Breast epithelium (tissue), 4 donors: Measurements from ENCODE around the gene MAGT1. TPM values are rescaled to one million over a fixed set of nuclear protein-coding genes. Genes with fewer than 3 reads are reported as not detected.
"Not testable (repeated sequence)": the region's sequence is repeated elsewhere in the genome, so short reads cannot be mapped to it uniquely, and the experiment has no call there.

Experiments used
- DNase-seq, 2 donors: peaks; one replicate each; pipeline ENCODE4 v3.0.0-alpha.2; 2019; ENCODE audit warnings: low spot score in 2 of 2
- H3K27ac ChIP-seq, 2 donors: fragments of 200-600 bp; sonication (generic) in 1 of 2; one replicate each; pipeline ENCODE4 v1.5.1; 2016 to 2019; ENCODE audit warnings: mild to moderate bottlenecking in 1 of 2
- H3K27me3 ChIP-seq, 2 donors: fragments of 200-600 bp; sonication (generic) in 1 of 2; one replicate each; pipeline versions ENCODE4 v1.5.1 to v1.6.0; 2017 to 2019; ENCODE audit warnings: control low read depth in 1 of 2, mild to moderate bottlenecking in 1 of 2
- H3K36me3 ChIP-seq: fragments of 200-600 bp; one replicate; pipeline ENCODE4 v1.5.1; 2019
- H3K4me1 ChIP-seq, 2 donors: fragments of 200-600 bp; sonication (generic); one replicate each; pipeline ENCODE4 v1.5.1; 2016 to 2019; ENCODE audit warnings: control low read depth in 1 of 2
- H3K4me3 ChIP-seq, 3 donors: fragments of 200-600 bp; sonication (generic); 1 replicate in 2 of 3; 2 replicates in 1 of 3; pipeline ENCODE4 v1.5.1; 2016 to 2019; ENCODE audit warnings: mild to moderate bottlenecking in 3 of 3, moderate library complexity in 2 of 3
- H3K9me3 ChIP-seq, 2 donors: fragments of 200-600 bp; sonication (generic) in 1 of 2; one replicate each; pipeline ENCODE4 v1.5.1; 2016 to 2019; ENCODE audit warnings: control low read depth in 1 of 2
- CTCF ChIP-seq, 3 donors: fragments of 450-650 bp; IDR thresholded peaks; one replicate each; pipeline ENCODE4 v1.5.1; 2016 to 2017; ENCODE audit warnings: antibody characterized with exemption in 3 of 3, mild to moderate bottlenecking in 3 of 3, moderate library complexity in 3 of 3
- POLR2A ChIP-seq: fragments of 450-650 bp; IDR thresholded peaks from one replicate; pipeline ENCODE4 v1.6.1; 2016; ENCODE audit warnings: antibody characterized with exemption, mild to moderate bottlenecking, moderate library complexity
- POLR2AphosphoS5 ChIP-seq, 3 donors: sonication (generic); formaldehyde crosslinking; IDR thresholded peaks; one replicate each; pipeline ENCODE4 v1.6.1; 2017; ENCODE audit warnings: antibody characterized with exemption in 3 of 3
- intact Hi-C: fragments of 100-400 bp; cut with DNase I; formaldehyde crosslinking; loops from one replicate; pipeline ENCODE4 v1.15.1; 2023; ENCODE audit warnings: low total_unique reads
- total RNA-seq, 3 donors: library from RNA; depleted of rRNA; stranded (reverse); fragments of >200 nt; gene quantifications; one replicate each; pipeline ENCODE4 v1.1.0, GENCODE V29; 2016

MAGT1 gene
- total RNA-seq, 3 donors from 2014 or later: 38.4 to 55.9 (median 54.7) TPM

GRCh38 chrX:77935886-77936285 is 40.7 kb upstream of the MAGT1 start:
- H3K27me3 ChIP-seq: peaks cover 0 to 12% of the 10 kb centered on the region in 2 donors
- intact Hi-C loops: no loop called here
- H3K9me3 ChIP-seq: no peaks in the 10 kb centered on the region
- no peak overlapping the region for H3K27ac ChIP-seq
- TF ChIP-seq POLR2A (no peak), CTCF (IDR thresholded peaks at IDR 0.05) (no peak), POLR2AphosphoS5 (IDR thresholded peaks at IDR 0.05) (no peak)
- H3K36me3 ChIP-seq: no peaks in the 10 kb centered on the region
- no peaks in the 10 kb centered on the region for H3K4me1 ChIP-seq
- no peak overlapping the region for H3K4me3 ChIP-seq
- DNase-seq: no peak

- Histone ChIP-seq H3K9me3 (no peaks in the 10 kb centered on the region), H3K36me3 (no peaks in the 10 kb centered on the region), H3K27ac (no peak overlapping the region), H3K4me3 (no peak overlapping the region), H3K4me1 (no peaks in the 10 kb centered on the region), H3K27me3 (peaks cover 0 to 20% of the 10 kb centered on the region in 2 donors)
- intact Hi-C loops: no loop called here
- no peak for DNase-seq
- TF ChIP-seq POLR2AphosphoS5 (IDR thresholded peaks at IDR 0.05) (no peak), CTCF (IDR thresholded peaks at IDR 0.05) (no peak), POLR2A (no peak)
Measured at GRCh38 chrX:77930581-77930980, 35.3 kb upstream of the MAGT1 start.

GRCh38 chrX:77925764-77926163 is 30.5 kb upstream of the MAGT1 start:
- H3K36me3 ChIP-seq: no peaks in the 10 kb centered on the region
- no peaks in the 10 kb centered on the region for H3K4me1 ChIP-seq
- H3K27ac ChIP-seq: no peak overlapping the region
- no peak overlapping the region for H3K4me3 ChIP-seq
- intact Hi-C loops: no loop called here
- peaks cover 0 to 26% of the 10 kb centered on the region in 2 donors for H3K27me3 ChIP-seq
- no peak for DNase-seq
- no peaks in the 10 kb centered on the region for H3K9me3 ChIP-seq
- no peak for TF ChIP-seq POLR2AphosphoS5 (IDR thresholded peaks at IDR 0.05)

GRCh38 chrX:77924320-77924859 is 29.2 kb upstream of the MAGT1 start:
- DNase-seq: no peak
- Histone ChIP-seq H3K27ac (no peak overlapping the region), H3K4me1 (no peaks in the 10 kb centered on the region), H3K9me3 (no peaks in the 10 kb centered on the region), H3K27me3 (peaks cover 0 to 20% of the 10 kb centered on the region in 2 donors), H3K4me3 (no peak overlapping the region), H3K36me3 (no peaks in the 10 kb centered on the region)
- no peak for TF ChIP-seq POLR2AphosphoS5 (IDR thresholded peaks at IDR 0.05)
- no peak for TF ChIP-seq CTCF (IDR thresholded peaks at IDR 0.05)
- TF ChIP-seq POLR2A: no peak
- intact Hi-C loops: no loop called here

- TF ChIP-seq POLR2AphosphoS5 (IDR thresholded peaks at IDR 0.05) (no peak), POLR2A (no peak), CTCF (IDR thresholded peaks at IDR 0.05) (no peak)
- Histone ChIP-seq H3K9me3 (no peaks in the 10 kb centered on the region), H3K4me3 (no peak overlapping the region), H3K4me1 (no peaks in the 10 kb centered on the region), H3K27me3 (peaks cover 0 to 20% of the 10 kb centered on the region in 2 donors), H3K36me3 (no peaks in the 10 kb centered on the region), H3K27ac (no peak overlapping the region)
- DNase-seq: no peak
- intact Hi-C loops: no loop called here
Measured at GRCh38 chrX:77922787-77923186, 27.6 kb upstream of the MAGT1 start.

GRCh38 chrX:77919370-77919769 is 24.1 kb upstream of the MAGT1 start:
- H3K4me1 ChIP-seq, H3K27ac ChIP-seq, H3K9me3 ChIP-seq, intact Hi-C loops, H3K36me3 ChIP-seq, H3K4me3 ChIP-seq, DNase-seq: not testable (repeated sequence)
- H3K27me3 ChIP-seq: peaks cover 0 to 15% of the 10 kb centered on the region in 2 donors
